Medulla oblongata (tissue), 1 donor: ENCODE measurements around the gene ZNF780B.
"Not testable (repeated sequence)": the region's sequence is repeated elsewhere in the genome, so short reads cannot be mapped to it uniquely, and the experiment has no call there.

Source experiments
- DNase-seq: peaks from one replicate; pipeline ENCODE4 v3.0.0-alpha.2; 2015; ENCODE audit errors: extremely low spot score

Gene ZNF780B

GRCh38 chr19:40038047-40038446 is 18.0 kb downstream of the ZNF780B start:
- DNase-seq: not testable (repeated sequence)

GRCh38 chr19:40035996-40036395 is 20.0 kb downstream of the ZNF780B start:
- DNase-seq: no peak

- DNase-seq: no peak
Observed at GRCh38 chr19:40033989-40034560, 22.0 kb downstream of the ZNF780B start.

DNA sequence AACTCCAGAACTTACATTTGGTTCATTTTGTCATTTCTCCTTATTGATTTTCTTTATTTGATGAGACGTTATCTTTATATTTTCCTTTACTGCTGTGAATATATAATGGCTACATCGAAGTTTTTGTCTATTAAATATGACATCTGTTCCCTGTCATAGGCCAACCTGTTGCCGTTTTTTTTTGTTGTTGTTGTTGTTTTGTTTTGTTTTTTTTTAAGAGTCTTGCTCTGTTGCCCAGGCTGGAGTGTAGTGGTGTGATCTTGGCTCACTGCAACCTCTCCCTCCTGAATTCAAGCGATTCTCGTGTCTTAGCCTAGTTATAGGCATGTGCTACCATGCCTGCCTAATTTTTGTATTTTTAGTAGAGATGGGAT is 29.4 kb downstream of the ZNF780B start:
- DNase-seq: no peak

GRCh38 chr19:40025938-40026596 is 30.0 kb downstream of the ZNF780B start:
- no peak for DNase-seq

DNA sequence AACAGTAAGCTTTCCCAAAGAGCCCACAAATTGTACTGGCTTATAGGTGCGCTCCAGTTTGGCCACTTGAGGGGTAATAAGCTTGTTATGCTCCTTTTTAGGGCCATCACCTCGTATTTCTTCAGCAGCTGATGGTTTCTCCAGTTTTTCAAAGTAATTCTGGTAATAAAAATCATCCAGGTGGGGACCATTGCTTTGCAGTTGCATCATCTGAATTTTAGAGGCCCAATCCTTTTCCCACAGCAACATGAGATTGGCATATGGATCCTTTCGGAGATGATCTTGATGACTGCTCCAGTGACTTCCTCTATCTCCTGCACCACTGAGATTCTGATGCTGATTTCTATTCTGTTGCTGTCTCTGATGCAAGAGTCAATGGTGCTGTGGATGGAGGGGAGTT is 32.1 kb downstream of the ZNF780B start:
- no peak for DNase-seq

DNA sequence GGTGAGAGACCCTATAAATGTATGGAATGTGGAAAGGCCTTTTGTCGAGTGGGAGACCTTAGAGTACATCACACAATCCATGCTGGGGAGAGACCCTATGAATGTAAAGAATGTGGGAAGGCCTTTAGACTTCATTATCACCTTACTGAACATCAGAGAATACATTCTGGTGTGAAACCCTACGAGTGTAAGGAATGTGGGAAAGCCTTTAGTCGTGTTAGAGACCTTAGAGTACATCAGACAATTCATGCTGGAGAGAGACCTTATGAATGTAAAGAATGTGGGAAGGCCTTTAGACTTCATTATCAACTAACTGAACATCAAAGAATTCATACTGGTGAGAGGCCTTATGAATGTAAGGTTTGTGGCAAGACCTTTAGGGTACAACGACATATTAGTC is 42.0 kb downstream of the ZNF780B start:
- DNase-seq: no peak

- DNase-seq: no peak
Observed at GRCh38 chr19:40009674-40010073, 46.4 kb downstream of the ZNF780B start.

DNA sequence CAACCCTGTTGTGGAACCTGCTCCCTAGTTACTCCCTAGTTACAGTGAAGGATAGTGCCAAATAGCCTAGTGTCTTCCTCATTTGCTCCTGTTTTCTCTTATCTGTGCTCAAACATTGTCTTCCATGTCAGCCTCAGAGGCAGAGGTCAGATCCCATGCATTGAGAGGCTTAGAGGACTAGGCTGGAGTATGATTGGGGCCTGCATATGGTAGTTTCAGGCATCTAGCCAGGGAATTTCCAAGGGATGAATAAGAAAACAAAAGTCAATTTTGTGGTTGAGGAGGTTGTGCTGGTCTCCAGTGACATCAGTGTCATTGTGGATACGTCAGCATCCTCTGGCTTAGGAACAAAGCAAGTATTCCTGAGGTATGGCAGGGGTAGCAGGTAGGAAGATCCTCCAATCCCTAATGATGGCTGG is 49.7 kb downstream of the ZNF780B start:
- DNase-seq: no peak

DNA sequence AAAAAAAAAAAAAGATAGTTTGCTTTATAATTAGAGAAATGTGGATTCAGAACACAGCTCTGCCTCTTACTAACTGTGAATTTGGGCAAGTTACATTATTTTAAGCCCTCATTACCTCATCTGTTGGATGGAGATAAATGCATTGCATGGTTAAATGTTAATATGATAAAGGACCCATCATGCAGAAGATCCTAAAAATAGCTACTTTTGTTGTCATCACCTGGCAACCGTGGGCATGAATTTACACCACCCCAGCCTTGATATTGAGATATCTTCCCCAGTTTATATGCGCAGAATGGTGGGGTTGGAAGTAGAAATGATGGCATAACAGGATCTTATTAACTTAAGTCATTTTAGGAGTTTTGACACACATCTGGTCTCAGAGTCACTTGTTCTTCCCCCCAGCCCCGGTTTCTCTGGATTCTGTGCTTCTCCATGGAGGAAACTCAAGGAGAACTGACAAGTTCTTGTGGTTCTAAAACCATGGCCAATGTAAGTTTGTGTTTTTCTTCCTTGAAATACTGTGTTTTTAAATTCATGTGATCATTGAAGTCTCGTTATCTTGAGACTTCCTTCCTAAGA is 50.2 kb downstream of the ZNF780B start:
- no peak for DNase-seq

DNA sequence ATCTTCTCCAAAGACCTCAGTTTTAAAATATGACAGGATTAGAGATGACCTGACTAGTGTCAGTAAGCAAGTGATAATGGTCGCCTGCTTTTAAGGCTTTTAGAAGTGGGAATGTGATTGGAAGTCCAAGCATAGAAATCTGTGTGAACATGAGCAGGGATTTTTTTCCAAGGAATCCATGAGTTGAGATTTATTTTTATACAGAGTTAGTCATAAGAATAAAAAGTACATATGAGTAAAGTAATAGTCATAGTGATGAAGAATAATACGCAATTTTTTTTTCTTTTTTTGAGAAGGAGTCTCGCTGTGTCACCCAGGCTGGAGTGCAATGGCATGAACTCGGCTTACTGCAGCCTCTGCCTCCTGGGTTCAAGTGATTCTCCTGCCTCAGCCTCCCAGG is 57.5 kb downstream of the ZNF780B start:
- no peak for DNase-seq

GRCh38 chr19:39997638-39998216 is 58.3 kb downstream of the ZNF780B start:
- no peak for DNase-seq

DNA sequence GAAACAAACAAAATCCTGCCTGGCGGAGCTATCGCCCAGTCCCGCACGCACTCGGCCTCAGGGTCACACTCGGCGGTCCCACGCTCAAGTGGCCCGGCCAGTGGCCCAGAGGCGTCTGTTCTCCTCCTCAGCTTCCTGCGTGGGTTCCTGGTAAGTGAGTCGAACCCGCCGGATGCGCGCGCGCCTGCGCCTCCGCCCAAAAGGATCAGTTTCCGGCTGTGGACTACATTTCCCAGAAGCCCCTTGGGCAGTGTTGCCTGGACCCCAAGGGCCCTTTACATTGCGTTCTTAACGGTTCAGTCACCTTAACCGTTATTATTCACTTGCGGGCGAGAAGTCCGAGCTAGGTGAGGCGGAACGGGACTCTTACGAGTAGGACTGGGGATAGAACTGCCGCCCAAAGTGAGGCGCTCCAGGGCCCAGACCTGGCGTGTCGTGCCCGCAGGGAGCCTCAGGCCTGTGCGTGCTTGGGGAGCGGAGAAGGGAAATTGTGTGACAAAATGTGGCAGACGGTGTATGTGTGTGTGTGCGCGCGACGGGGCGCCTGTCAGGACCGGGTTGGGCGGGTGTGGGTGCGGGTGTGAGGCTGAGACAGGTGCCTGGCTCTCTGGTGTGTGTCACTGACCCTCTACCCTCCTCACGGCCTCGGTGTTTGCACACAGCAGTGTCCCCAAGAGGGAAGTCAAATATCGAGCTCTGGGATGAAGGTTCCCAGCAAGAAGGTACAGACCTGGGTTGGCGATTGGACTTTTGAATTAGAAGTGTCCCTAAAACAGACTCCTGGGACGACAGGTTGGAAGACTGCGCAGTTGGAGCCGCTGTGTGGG is 59.0 kb downstream of the ZNF780B start, which contains the start of gene ZNF546:
Gene ZNF546, plus strand, starts transcription at position 250 of the 827 bp plus-strand sequence. CDS start 1,267 bp downstream, outside the sequence.
- peak; percentile 94 for DNase-seq

DNA sequence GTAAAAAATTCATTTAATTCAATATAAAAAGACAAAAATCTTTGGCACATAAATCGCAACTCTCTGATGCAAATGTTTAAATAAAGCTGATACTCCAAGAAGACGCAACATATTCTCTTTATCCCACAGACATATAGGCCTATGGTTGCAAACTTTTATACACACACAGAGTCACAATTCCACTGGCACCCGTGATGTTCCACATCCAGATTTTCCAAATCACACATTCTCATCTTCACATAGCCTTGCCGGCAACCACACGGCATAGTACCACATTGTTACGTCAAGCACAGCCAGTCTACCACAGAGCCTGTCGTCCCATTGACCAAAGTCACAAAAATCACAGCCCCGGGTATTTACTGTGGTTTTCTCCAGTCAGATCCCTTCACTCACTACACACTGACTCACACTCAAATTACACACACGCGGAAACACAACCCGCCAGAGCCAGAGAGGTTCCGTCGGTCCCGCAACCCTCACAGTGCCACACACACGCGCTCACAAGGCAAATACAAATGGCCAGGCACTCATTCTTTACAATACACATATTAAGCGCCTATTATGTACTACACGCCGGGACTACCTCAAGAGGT is 59.7 kb downstream of the ZNF780B start:
- DNase-seq: peak; percentile 35

GRCh38 chr19:39995794-39996193 is 60.2 kb downstream of the ZNF780B start:
- peak; percentile 55 for DNase-seq

GRCh38 chr19:39994361-39994760 is 61.7 kb downstream of the ZNF780B start:
- DNase-seq: no peak

DNA sequence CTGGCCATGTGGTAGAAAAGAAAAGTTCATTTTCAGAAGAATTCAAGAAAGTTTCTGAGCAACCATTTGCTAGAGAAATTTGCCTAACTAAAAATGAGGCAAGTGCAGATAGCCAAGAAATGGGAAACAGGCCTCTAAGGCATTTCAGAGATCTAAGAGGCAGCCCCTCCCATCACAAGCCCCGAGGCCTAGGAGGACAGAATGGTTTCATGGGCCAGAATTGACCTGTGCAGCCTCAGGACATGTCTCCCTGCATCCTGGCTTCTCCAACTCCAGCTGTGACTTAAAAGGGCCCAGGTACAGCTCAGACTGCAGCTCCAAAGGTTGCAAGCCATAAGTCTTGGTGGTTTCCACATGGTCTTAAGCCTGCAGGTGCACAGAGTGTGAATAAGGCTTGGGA is 62.4 kb downstream of the ZNF780B start:
- DNase-seq: no peak

GRCh38 chr19:39987596-39987995 is 68.4 kb downstream of the ZNF780B start:
- DNase-seq: no peak

GRCh38 chr19:39987167-39987566 is 68.9 kb downstream of the ZNF780B start:
- no peak for DNase-seq

DNA sequence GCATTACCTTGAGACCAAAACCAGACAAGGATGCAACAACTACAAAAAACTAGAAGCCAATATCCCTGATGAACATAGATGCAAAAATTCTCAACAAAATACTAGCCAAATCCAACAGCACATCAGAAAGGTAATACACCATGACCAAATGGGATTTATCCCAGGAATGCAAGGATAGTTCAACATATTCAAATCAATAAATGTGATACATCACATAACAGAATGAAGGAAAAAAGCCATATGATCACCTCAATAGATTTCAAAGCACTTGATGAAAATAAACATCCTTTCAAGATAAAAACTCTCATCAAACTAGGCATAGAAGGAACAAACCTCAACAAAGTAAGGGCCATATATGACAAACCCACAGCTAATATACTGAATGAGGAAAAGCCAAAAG is 69.4 kb downstream of the ZNF780B start:
- no peak for DNase-seq

- no peak for DNase-seq
Observed at GRCh38 chr19:39983695-39984300, 72.2 kb downstream of the ZNF780B start.
